ENCODE measurements around the gene SNU13. TPM values are rescaled to one million over a fixed set of nuclear protein-coding genes. Genes with fewer than 3 reads are reported as not detected.

Gene SNU13
- polyA plus RNA-seq, 1 experiment: 151 TPM

DNA sequence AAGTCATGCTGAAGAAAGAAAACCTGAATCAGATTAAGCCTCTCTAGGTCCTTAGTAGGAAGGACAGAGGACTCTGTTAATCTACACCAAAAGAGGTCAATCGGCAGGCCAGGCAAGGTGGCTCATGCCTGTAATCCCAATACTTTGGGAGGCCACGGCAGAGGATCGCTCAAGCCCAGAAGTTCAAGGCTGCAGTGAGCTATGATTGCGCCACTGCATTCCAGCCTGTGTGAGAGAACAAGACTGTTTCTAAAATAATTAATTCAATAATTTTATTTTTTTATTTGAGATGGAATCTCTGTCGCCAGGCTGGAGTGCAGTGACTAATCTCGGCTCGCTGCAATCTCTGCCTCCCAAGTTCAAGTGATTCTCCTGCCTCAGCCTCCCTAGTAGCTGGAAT lies 63.1 kb downstream of the SNU13 start:
- Histone ChIP-seq H3K4me3 (ENCODE audit: low read depth, low read length) (no peak overlapping the region), H3K9me3 (ENCODE audit: control insufficient read depth, insufficient read depth, low read length) (no peaks in the 10 kb centered on the region; the same call in 1 of the 2 replicates), H3K27me3 (ENCODE audit: control insufficient read depth, insufficient read depth, low read length) (no peaks in the 10 kb centered on the region), H3K27ac (ENCODE audit: low read depth, low read length) (no peak overlapping the region)
- DNase-seq (ENCODE audit: low read depth, low spot score): no peak
- POLR2A ChIA-PET: no interaction called here
- CTCF ChIA-PET: interaction anchor here (0.6 kb wide), 1 partner anchor 69 kb away, joined by 3 read pairs; no protein-coding TSS in a partner anchor
- TF ChIP-seq, protein P1, sequence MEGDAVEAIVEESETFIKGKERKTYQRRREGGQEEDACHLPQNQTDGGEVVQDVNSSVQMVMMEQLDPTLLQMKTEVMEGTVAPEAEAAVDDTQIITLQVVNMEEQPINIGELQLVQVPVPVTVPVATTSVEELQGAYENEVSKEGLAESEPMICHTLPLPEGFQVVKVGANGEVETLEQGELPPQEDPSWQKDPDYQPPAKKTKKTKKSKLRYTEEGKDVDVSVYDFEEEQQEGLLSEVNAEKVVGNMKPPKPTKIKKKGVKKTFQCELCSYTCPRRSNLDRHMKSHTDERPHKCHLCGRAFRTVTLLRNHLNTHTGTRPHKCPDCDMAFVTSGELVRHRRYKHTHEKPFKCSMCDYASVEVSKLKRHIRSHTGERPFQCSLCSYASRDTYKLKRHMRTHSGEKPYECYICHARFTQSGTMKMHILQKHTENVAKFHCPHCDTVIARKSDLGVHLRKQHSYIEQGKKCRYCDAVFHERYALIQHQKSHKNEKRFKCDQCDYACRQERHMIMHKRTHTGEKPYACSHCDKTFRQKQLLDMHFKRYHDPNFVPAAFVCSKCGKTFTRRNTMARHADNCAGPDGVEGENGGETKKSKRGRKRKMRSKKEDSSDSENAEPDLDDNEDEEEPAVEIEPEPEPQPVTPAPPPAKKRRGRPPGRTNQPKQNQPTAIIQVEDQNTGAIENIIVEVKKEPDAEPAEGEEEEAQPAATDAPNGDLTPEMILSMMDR (IDR thresholded peaks at IDR 0.05; ENCODE audit: low read depth, low read length): no peak

Small RNA genes within 50 kb of the gene (small RNA-seq; reads per million reads assigned to genes)
- gene HMGN2P10 (ENCODE audit: insufficient read length, low read depth) (not detected), gene RF00019 (ENCODE audit: insufficient read length, low read depth) (not detected), gene RNU6-476P (ENCODE audit: insufficient read length, low read depth) (not detected), gene RNU6ATAC22P (ENCODE audit: insufficient read length, low read depth) (not detected)

Other genes starting within 250 kb of the SNU13 start
- 25.9 and 27.0 TPM in 2 replicates for gene TOB2, start 242.1 kb downstream of the SNU13 start, polyA plus RNA-seq (2011; rRNA removed)
- 47.9 and 53.8 TPM in 2 replicates for gene PHF5A, start 220.2 kb downstream of the SNU13 start, polyA plus RNA-seq (2011; rRNA removed)
- 32.2 and 44.4 TPM in 2 replicates for gene ACO2, start 219.8 kb downstream of the SNU13 start, polyA plus RNA-seq (2011; rRNA removed)
- 36.3 and 41.1 TPM in 2 replicates for gene POLR3H, start 144.4 kb downstream of the SNU13 start, polyA plus RNA-seq (2011; rRNA removed)
- gene CSDC2, start 127.9 kb downstream of the SNU13 start, polyA plus RNA-seq (2011; rRNA removed): 12.4 and 21.2 TPM in 2 replicates
- 60.7 and 72.5 TPM in 2 replicates for gene PMM1, start 99.0 kb downstream of the SNU13 start, polyA plus RNA-seq (2011; rRNA removed)
- 22.3 and 23.8 TPM in 2 replicates for gene DESI1, start 67.8 kb downstream of the SNU13 start, polyA plus RNA-seq (2011; rRNA removed)
- 149 and 196 TPM in 2 replicates for gene XRCC6, start 67.6 kb downstream of the SNU13 start, polyA plus RNA-seq (2011; rRNA removed)
- gene MEI1, start 10.6 kb upstream of the SNU13 start, polyA plus RNA-seq (2011; rRNA removed): 0.22 and 0.25 TPM in 2 replicates
- 2.6 and 3.5 TPM in 2 replicates for gene CCDC134, start 111.8 kb upstream of the SNU13 start, polyA plus RNA-seq (2011; rRNA removed)
- 31.7 and 39.1 TPM in 2 replicates for gene SREBF2, start 144.2 kb upstream of the SNU13 start, polyA plus RNA-seq (2011; rRNA removed)
- gene SHISA8, start 226.2 kb upstream of the SNU13 start, polyA plus RNA-seq (2011; rRNA removed): not detected in 2 replicates
- 0.06 and 0.07 TPM in 2 replicates for gene TNFRSF13C, start 237.9 kb upstream of the SNU13 start, polyA plus RNA-seq (2011; rRNA removed)